ENCODE measurements around the gene PAK1.

The PAK1 gene

GRCh38 chr11:77467993-77468392 lies 5.9 kb downstream of the PAK1 start:
- Mint-ChIP-seq H3K9me3 (no peaks in the 10 kb centered on the region), H3K4me1 (ENCODE audit: low read depth) (peaks cover 12% of the 10 kb centered on the region), H3K36me3 (ENCODE audit: low read depth) (no peaks in the 10 kb centered on the region), H3K27ac (no peak overlapping the region), H3K27me3 (ENCODE audit: low read depth) (peaks cover 53% of the 10 kb centered on the region), H3K4me3 (no peak overlapping the region)
- DNase-seq (ENCODE audit: low spot score): no peak

GRCh38 chr11:77467233-77467632 lies 6.7 kb downstream of the PAK1 start:
- H3K9me3 Mint-ChIP-seq: no peaks in the 10 kb centered on the region
- no peak overlapping the region for H3K4me3 Mint-ChIP-seq
- DNase-seq (ENCODE audit: low spot score): no peak
- peaks cover 47% of the 10 kb centered on the region for H3K27me3 Mint-ChIP-seq (ENCODE audit: low read depth)
- no peaks in the 10 kb centered on the region for H3K36me3 Mint-ChIP-seq (ENCODE audit: low read depth)
- H3K4me1 Mint-ChIP-seq (ENCODE audit: low read depth): peaks cover 12% of the 10 kb centered on the region
- no peak overlapping the region for H3K27ac Mint-ChIP-seq

GRCh38 chr11:77457340-77457739 lies 16.6 kb downstream of the PAK1 start:
- H3K4me3 Mint-ChIP-seq: no peak overlapping the region
- peaks cover 8% of the 10 kb centered on the region for H3K4me1 Mint-ChIP-seq (ENCODE audit: low read depth)
- peaks cover 35% of the 10 kb centered on the region for H3K27me3 Mint-ChIP-seq (ENCODE audit: low read depth)
- no peak for DNase-seq (ENCODE audit: low spot score)
- H3K27ac Mint-ChIP-seq: no peak overlapping the region
- no peaks in the 10 kb centered on the region for H3K36me3 Mint-ChIP-seq (ENCODE audit: low read depth)
- H3K9me3 Mint-ChIP-seq: no peaks in the 10 kb centered on the region

GRCh38 chr11:77455740-77456139 lies 18.2 kb downstream of the PAK1 start:
- peaks cover 8% of the 10 kb centered on the region for H3K4me1 Mint-ChIP-seq (ENCODE audit: low read depth)
- H3K36me3 Mint-ChIP-seq (ENCODE audit: low read depth): no peaks in the 10 kb centered on the region
- H3K4me3 Mint-ChIP-seq: no peak overlapping the region
- H3K9me3 Mint-ChIP-seq: no peaks in the 10 kb centered on the region
- no peak overlapping the region for H3K27ac Mint-ChIP-seq
- DNase-seq (ENCODE audit: low spot score): no peak
- peaks cover 34% of the 10 kb centered on the region for H3K27me3 Mint-ChIP-seq (ENCODE audit: low read depth)

- DNase-seq (ENCODE audit: low spot score): no peak
- no peaks in the 10 kb centered on the region for H3K9me3 Mint-ChIP-seq
- H3K4me3 Mint-ChIP-seq: no peak overlapping the region
- peaks cover 11% of the 10 kb centered on the region for H3K4me1 Mint-ChIP-seq (ENCODE audit: low read depth)
- peaks cover 28% of the 10 kb centered on the region for H3K27me3 Mint-ChIP-seq (ENCODE audit: low read depth)
- H3K36me3 Mint-ChIP-seq (ENCODE audit: low read depth): no peaks in the 10 kb centered on the region
- no peak overlapping the region for H3K27ac Mint-ChIP-seq
Measured at GRCh38 chr11:77454867-77455655, 18.8 kb downstream of the PAK1 start.

GRCh38 chr11:77450227-77450626 lies 23.7 kb downstream of the PAK1 start:
- DNase-seq (ENCODE audit: low spot score): no peak
- H3K27me3 Mint-ChIP-seq (ENCODE audit: low read depth): peaks cover 2% of the 10 kb centered on the region
- no peaks in the 10 kb centered on the region for H3K9me3 Mint-ChIP-seq
- no peaks in the 10 kb centered on the region for H3K36me3 Mint-ChIP-seq (ENCODE audit: low read depth)
- no peak overlapping the region for H3K4me3 Mint-ChIP-seq
- peaks cover 25% of the 10 kb centered on the region for H3K4me1 Mint-ChIP-seq (ENCODE audit: low read depth)
- no peak overlapping the region for H3K27ac Mint-ChIP-seq

GRCh38 chr11:77449784-77450183 lies 24.1 kb downstream of the PAK1 start:
- Mint-ChIP-seq H3K4me1 (ENCODE audit: low read depth) (peaks cover 25% of the 10 kb centered on the region), H3K27ac (no peak overlapping the region), H3K9me3 (no peaks in the 10 kb centered on the region), H3K27me3 (ENCODE audit: low read depth) (peaks cover 2% of the 10 kb centered on the region), H3K4me3 (no peak overlapping the region), H3K36me3 (ENCODE audit: low read depth) (no peaks in the 10 kb centered on the region)
- DNase-seq (ENCODE audit: low spot score): no peak

GRCh38 chr11:77449060-77449521 lies 24.8 kb downstream of the PAK1 start:
- Mint-ChIP-seq H3K4me1 (ENCODE audit: low read depth) (peaks cover 25% of the 10 kb centered on the region), H3K27me3 (ENCODE audit: low read depth) (no peaks in the 10 kb centered on the region), H3K36me3 (ENCODE audit: low read depth) (no peaks in the 10 kb centered on the region), H3K9me3 (no peaks in the 10 kb centered on the region), H3K4me3 (peak overlapping the region; percentile 47), H3K27ac (peak overlapping the region; percentile 60)
- no peak for DNase-seq (ENCODE audit: low spot score)

GRCh38 chr11:77448269-77448668 lies 25.6 kb downstream of the PAK1 start:
- H3K27me3 Mint-ChIP-seq (ENCODE audit: low read depth): no peaks in the 10 kb centered on the region
- H3K36me3 Mint-ChIP-seq (ENCODE audit: low read depth): no peaks in the 10 kb centered on the region
- H3K4me1 Mint-ChIP-seq (ENCODE audit: low read depth): peaks cover 25% of the 10 kb centered on the region
- no peaks in the 10 kb centered on the region for H3K9me3 Mint-ChIP-seq
- H3K4me3 Mint-ChIP-seq: no peak overlapping the region
- DNase-seq (ENCODE audit: low spot score): no peak
- H3K27ac Mint-ChIP-seq: no peak overlapping the region

GRCh38 chr11:77446911-77447629 lies 26.8 kb downstream of the PAK1 start:
- Mint-ChIP-seq H3K9me3 (no peaks in the 10 kb centered on the region), H3K4me3 (no peak overlapping the region)

GRCh38 chr11:77444261-77444660 lies 29.6 kb downstream of the PAK1 start:
- Mint-ChIP-seq H3K27ac (no peak overlapping the region), H3K4me1 (ENCODE audit: low read depth) (peaks cover 20% of the 10 kb centered on the region)

More at GRCh38 chr11:77446911-77447629, 26.8 kb downstream of the PAK1 start:
- no peaks in the 10 kb centered on the region for H3K36me3 Mint-ChIP-seq (ENCODE audit: low read depth)
- no peak for DNase-seq (ENCODE audit: low spot score)
- H3K4me1 Mint-ChIP-seq (ENCODE audit: low read depth): peaks cover 29% of the 10 kb centered on the region
- H3K27ac Mint-ChIP-seq: no peak overlapping the region
- H3K27me3 Mint-ChIP-seq (ENCODE audit: low read depth): no peaks in the 10 kb centered on the region

GRCh38 chr11:77442394-77443053 lies 31.4 kb downstream of the PAK1 start:
- Mint-ChIP-seq H3K27ac (no peak overlapping the region), H3K9me3 (no peaks in the 10 kb centered on the region), H3K4me3 (no peak overlapping the region), H3K4me1 (ENCODE audit: low read depth) (peaks cover 10% of the 10 kb centered on the region), H3K27me3 (ENCODE audit: low read depth) (peaks cover 4% of the 10 kb centered on the region), H3K36me3 (ENCODE audit: low read depth) (no peaks in the 10 kb centered on the region)
- no peak for DNase-seq (ENCODE audit: low spot score)

More at GRCh38 chr11:77444261-77444660, 29.6 kb downstream of the PAK1 start:
- Mint-ChIP-seq H3K27me3 (ENCODE audit: low read depth) (no peaks in the 10 kb centered on the region), H3K36me3 (ENCODE audit: low read depth) (no peaks in the 10 kb centered on the region), H3K9me3 (no peaks in the 10 kb centered on the region), H3K4me3 (no peak overlapping the region)
- DNase-seq (ENCODE audit: low spot score): no peak

- H3K9me3 Mint-ChIP-seq: no peaks in the 10 kb centered on the region
Measured at GRCh38 chr11:77441426-77441825, 32.5 kb downstream of the PAK1 start.

GRCh38 chr11:77440678-77441077 lies 33.2 kb downstream of the PAK1 start:
- Mint-ChIP-seq H3K27ac (no peak overlapping the region), H3K27me3 (ENCODE audit: low read depth) (peaks cover 4% of the 10 kb centered on the region), H3K4me3 (no peak overlapping the region), H3K4me1 (ENCODE audit: low read depth) (peaks cover 5% of the 10 kb centered on the region), H3K36me3 (ENCODE audit: low read depth) (no peaks in the 10 kb centered on the region), H3K9me3 (no peaks in the 10 kb centered on the region)
- DNase-seq (ENCODE audit: low spot score): no peak

More at GRCh38 chr11:77441426-77441825, 32.5 kb downstream of the PAK1 start:
- DNase-seq (ENCODE audit: low spot score): no peak
- Mint-ChIP-seq H3K4me1 (ENCODE audit: low read depth) (peaks cover 7% of the 10 kb centered on the region), H3K27ac (no peak overlapping the region), H3K4me3 (no peak overlapping the region), H3K36me3 (ENCODE audit: low read depth) (no peaks in the 10 kb centered on the region), H3K27me3 (ENCODE audit: low read depth) (peaks cover 4% of the 10 kb centered on the region)
